HG02763 (cell line): Measurements from ENCODE around the gene TNRC18.
"Not testable (repeated sequence)": the region's sequence is repeated elsewhere in the genome, so short reads cannot be mapped to it uniquely, and the experiment has no call there.

Experiments
- ATAC-seq: cut with Tn5 transposase; IDR thresholded peaks from one replicate; pipeline ENCODE4 v1.9.1; 2021; ENCODE audit warnings: mild to moderate bottlenecking, moderate library complexity; ENCODE audit not compliant: unreplicated experiment

TNRC18 gene

GRCh38 chr7:5295039-5296014 lies 128.3 kb downstream of the TNRC18 start:
- no peak for ATAC-seq

- ATAC-seq: no peak
Measured at GRCh38 chr7:5294169-5294987, 129.3 kb downstream of the TNRC18 start.

- ATAC-seq: not testable (repeated sequence)
Measured at GRCh38 chr7:5291711-5292335, 131.8 kb downstream of the TNRC18 start.

- no peak for ATAC-seq
Measured at GRCh38 chr7:5291301-5291700, 132.3 kb downstream of the TNRC18 start.

GRCh38 chr7:5289355-5289754 lies 134.3 kb downstream of the TNRC18 start:
- no peak for ATAC-seq

GRCh38 chr7:5288560-5288959 lies 135.1 kb downstream of the TNRC18 start:
- ATAC-seq: not testable (repeated sequence)

- no peak for ATAC-seq
Measured at GRCh38 chr7:5287802-5288201, 135.8 kb downstream of the TNRC18 start.

- not testable (repeated sequence) for ATAC-seq
Measured at GRCh38 chr7:5287373-5287772, 136.3 kb downstream of the TNRC18 start.

GRCh38 chr7:5286933-5287332 lies 136.7 kb downstream of the TNRC18 start:
- ATAC-seq: no peak

GRCh38 chr7:5284304-5285281 lies 139.0 kb downstream of the TNRC18 start:
- ATAC-seq: no peak

- no peak for ATAC-seq
Measured at GRCh38 chr7:5283421-5284303, 140.0 kb downstream of the TNRC18 start.

GRCh38 chr7:5282543-5283316 lies 140.9 kb downstream of the TNRC18 start, which contains the start of gene SLC29A4:
TSS of gene SLC29A4 (plus strand) at chr7:5282943. CDS start at chr7:5287817, 4,874 bp downstream.
- no peak for ATAC-seq

- ATAC-seq: not testable (repeated sequence)
Measured at GRCh38 chr7:5281598-5282500, 141.8 kb downstream of the TNRC18 start.

GRCh38 chr7:5279734-5280133 lies 143.9 kb downstream of the TNRC18 start:
- ATAC-seq: no peak

GRCh38 chr7:5278766-5279165 lies 144.9 kb downstream of the TNRC18 start:
- no peak for ATAC-seq

GRCh38 chr7:5276611-5277010 lies 147.0 kb downstream of the TNRC18 start:
- no peak for ATAC-seq

GRCh38 chr7:5276123-5276522 lies 147.5 kb downstream of the TNRC18 start:
- not testable (repeated sequence) for ATAC-seq
